Gastroesophageal sphincter (tissue), 3 donors: Measurements from ENCODE around the gene POLR2H.

Experiments
- CTCF ChIP-seq, 4 experiments: fragments of 200-600 bp in 2 of 4; fragments of 450-650 bp in 2 of 4; sonication (generic) in 1 of 4; IDR thresholded peaks; one replicate each; pipeline ENCODE4 v1.5.1; 2017 to 2019; ENCODE audit warnings: antibody characterized with exemption in 4 of 4, mild to moderate bottlenecking in 2 of 4, moderate library complexity in 2 of 4
- POLR2A ChIP-seq, 2 donors: fragments of 450-650 bp; IDR thresholded peaks; one replicate each; pipeline ENCODE4 v1.6.1; 2017; ENCODE audit warnings: antibody characterized with exemption in 2 of 2, mild to moderate bottlenecking in 2 of 2, moderate library complexity in 1 of 2

GRCh38 chr3:184350618-184351017, 10.9 kb upstream of the POLR2H start:
- TF ChIP-seq CTCF (IDR thresholded peaks at IDR 0.05) = no peak
- no peak for TF ChIP-seq POLR2A (IDR thresholded peaks at IDR 0.05)
